HG03159 (cell line): ENCODE measurements around the gene GPR146.

ENCODE experiments used
- ATAC-seq: cut with Tn5 transposase; IDR thresholded peaks from one replicate; pipeline ENCODE4 v1.9.1; 2021; ENCODE audit warnings: mild to moderate bottlenecking, moderate library complexity; ENCODE audit not compliant: unreplicated experiment

The GPR146 gene

DNA sequence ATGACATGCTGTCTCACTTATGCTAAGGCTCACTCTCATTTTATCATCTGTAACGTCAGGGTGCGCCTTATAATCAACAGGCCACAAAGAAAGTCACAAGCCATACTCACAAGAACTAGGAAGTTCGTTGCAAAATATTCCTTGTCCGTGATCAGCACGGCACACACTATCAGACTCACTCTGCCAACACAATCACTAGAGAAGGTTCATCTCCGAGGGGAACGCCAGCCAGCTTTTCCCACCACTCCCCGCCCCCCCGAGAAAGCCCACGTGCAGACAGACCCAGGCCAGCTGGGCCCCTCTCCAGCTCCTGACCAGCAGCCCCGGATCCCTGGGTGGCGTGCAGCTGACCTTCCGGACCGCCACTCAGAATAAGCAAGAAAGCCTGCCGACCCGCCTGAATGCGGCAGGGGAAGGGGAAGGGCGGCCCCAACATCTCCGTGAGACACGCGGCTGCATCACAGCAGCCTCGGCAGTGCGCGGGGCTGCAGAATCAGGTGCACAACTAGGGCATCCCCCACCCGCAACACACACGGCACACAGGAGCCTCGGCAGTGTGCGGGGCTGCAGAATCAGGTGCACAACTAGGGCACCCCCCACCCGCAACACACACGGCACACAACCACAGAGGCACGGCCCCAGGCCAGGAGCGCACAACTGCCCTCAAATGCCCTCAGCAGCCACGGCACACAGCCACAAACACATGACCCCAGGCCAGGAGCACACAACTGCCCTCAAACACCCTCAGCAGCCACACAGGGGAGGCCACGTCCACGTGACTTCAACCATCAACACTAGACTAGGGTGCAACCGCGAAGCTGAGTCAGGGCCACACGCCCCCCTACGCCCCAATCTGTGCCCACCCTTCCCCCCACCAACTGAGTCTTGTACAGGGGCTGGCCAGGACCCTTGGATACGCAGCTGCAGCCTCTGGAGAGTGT is 2.5 kb upstream of the GPR146 start:
- ATAC-seq = no peak

DNA sequence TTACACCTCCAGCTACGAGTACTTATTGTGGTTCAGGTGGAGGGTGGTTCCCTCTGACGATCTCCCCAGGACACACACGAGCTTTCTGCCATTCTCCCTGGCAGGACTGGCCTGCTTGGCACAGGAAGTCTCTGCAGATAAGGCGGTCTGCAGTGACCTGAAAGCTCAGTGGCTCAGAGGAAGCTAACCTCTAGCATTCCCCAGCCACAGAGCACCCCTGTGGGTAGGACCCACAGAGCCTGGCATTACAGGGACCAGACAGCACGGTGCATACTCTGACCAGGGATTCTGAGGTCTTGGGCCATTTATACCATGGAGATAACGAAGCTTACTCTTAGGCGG is 1.9 kb upstream of the GPR146 start:
- no peak for ATAC-seq

DNA sequence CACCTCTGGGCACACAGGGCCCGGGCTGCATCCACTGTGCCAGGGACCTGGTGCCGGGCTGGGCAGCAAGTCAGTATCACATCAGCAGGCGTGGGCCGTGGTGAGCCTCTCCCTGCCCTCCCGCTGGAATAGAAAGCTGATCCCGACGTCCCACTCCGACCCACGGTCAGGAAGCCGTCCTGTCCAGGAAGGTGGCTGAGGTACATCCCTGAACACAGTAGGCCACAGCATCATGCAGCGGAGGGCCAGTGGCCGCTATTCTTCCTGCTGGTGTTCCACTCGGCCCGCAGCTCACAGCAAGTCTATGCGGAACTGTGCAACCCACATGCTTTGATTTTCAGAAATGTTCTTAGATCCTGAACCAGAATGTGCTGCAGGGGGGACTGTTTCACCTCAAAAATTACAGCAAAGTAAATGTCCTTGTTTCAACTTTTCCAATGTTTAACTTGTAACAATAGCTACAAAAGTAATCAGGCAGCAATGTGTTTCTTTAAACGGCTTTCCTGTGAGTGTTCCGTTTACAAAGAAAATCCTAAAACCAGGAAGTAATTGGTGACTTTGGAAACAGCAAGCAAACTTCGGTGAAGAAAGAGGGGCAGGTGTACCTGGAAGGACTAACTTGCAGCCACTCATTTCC is 676 bp upstream of the GPR146 start:
- ATAC-seq = no peak

DNA sequence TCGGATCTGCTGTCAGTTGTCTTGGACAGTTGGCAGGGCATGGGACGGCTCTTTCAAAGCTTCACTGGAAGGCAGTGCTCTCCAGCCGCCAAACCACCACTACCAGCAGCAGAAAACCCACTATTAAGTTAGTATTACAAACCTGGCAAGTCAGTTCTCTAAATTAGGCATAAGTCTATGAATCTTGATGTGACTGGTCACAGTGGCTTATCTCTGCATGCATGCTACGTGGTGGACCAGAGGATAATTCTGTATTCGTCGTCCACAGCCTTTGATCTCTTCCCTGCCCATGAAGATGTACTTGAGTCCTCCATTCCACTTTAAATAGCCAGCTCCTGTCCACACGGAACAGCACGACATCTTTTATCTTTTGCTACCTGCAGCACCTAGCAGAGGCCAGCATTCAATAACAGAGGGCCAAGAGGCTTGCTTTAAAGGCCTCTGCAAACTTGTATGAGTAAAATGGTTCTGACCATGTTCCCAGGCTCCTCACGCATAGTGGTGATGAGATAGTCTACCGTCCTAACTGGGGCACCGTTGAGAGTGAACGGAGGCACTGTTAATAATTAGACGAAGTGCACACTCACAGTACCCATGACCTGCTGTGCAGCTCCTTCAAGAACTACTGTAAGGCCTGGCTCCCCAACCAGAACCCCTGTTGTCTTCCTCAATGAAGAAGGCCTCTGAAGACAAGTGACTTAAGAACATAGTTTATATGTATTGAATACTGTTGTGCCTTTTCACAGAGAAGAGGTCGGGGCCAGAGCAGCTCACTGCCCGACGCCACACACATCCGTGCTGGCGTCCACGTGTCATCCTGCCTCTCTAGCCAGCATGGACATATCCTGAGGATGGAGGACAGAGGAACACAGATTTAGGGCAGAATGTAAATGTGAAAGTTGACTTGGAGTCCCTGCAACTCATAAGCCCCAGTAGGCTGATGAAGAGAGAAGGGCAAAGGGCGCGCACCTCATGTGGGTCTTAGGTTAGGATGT is 1.0 kb downstream of the GPR146 start:
- no peak for ATAC-seq

DNA sequence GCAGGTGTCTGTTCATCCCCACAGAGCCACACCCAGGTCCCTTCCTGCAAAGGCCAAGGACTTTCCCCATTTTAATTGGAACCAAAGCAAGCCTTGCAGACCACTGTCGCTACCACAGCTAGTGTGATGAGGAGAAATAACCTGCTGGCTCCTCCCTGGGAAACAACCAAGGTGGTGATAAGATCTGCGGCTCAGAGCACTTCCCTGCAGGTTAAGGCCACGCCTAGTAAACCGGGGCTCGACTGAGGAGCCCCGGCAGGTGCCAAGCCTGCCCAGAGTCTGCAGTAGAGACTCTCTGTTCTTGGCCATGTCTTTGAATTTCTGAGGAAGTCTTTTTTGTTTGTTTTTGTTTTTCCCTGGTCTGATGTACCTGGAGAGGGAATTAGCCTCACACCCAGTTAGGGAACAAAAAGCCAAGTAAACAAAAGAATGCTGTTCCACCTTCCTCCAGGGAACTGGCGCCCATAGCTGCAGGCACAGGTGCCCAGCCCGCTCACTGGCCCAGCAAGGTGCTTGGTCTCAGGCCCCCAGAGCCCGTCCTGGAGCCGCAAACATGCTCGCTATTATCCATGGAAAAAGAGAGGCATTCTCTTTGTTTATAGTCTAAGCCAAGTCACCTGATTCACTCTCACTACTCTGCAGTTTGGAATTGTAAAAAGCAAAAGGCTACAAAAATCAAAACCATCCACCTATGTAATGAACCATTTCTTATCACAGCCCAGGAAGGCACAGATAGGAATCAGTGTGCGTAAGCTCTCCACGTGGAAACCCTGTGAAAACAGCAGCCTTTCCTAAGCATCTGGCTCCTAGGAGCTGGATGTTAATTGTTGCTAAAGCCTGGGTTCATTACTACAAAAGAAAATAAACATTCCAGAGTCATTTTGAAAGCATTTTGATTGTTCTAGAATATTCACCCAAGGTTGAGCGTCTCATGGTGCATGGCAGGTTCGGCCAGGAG is 2.7 kb downstream of the GPR146 start:
- ATAC-seq = no peak

DNA sequence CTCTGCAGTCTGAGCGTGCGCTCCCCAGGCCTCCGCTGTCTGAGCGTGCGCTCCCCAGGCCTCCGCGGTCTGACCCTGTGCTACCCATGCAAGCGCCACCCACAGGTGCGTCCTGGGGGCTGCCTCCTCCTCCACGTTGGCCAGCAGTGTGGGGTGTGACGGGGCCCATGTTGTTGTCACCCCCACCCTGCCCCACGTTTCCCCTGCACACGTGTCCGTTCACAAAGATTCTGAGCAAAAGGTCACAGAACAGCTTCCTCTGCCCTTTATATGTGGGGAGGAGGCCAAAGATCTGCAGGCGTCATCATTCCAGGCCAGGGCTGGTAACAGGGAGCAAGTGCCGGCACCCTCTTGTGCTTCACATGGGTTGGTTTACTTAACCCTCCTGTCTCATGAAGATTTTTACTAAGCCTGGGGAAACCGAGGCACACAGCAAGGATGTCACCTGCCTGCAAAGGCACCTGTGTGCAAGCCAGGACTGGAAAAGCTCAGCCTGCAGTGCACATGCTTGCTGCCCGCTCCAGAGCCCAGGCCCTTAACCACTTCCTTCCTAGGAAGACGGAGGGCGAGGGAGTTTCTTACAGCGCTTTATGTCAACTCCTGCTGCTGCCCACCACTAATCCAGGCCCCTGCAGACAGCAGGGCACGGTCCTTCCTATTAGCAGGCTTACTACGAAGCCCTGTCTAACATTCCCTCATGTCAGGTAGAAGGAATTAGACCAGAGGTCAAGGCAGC is 4.8 kb downstream of the GPR146 start:
- no peak for ATAC-seq

DNA sequence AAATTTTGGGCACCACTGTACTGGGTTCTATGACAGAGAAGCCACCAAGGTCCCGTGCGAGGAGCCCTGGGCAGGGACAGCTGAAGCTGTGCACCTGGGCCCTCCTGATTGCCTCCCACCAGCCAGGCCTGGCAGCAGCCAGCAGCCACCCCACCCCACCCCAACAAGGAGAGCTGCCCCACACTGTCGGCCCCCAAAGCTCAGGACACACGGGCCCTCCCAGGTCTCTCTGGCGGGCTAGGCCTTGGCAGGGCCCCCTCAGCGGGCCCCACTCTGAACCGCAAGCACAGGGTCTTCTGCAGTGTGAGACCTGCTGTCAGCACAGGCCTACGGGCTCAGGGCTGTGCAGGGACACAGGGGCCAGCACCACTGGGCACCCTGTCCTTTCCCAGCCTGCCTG is 5.5 kb downstream of the GPR146 start:
- ATAC-seq = no peak

DNA sequence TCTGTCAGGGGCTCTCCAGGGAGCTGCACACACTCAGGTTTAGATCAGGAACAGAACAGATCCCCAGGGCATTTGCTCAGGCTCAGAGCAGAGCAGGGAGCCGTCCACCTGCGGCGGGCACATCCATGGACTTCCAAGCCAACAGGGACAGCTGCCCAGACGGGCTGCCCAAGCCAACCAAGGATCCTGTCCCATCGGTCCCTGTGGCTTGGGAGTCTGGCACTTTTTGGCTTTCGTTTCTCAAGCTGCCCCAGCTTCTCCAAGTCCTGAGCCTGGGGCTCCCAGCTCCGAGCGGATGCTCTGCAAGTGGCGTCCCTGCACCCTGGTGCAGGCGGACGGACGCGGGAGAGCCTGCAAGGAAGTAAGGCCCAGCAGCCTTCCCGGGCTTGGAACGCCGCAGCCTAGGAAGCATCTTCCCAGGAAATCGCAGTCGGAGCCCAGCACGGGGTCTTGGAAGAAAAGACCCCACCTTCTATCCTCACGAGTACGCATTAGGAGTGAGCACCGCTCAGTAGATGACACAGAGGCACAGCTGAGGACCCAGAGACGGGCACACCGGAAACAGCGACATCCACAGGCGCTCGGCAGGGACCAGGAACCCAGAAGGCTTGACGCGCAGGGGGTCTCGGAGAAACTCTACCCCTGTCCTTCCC is 6.0 kb downstream of the GPR146 start:
- ATAC-seq = no peak

DNA sequence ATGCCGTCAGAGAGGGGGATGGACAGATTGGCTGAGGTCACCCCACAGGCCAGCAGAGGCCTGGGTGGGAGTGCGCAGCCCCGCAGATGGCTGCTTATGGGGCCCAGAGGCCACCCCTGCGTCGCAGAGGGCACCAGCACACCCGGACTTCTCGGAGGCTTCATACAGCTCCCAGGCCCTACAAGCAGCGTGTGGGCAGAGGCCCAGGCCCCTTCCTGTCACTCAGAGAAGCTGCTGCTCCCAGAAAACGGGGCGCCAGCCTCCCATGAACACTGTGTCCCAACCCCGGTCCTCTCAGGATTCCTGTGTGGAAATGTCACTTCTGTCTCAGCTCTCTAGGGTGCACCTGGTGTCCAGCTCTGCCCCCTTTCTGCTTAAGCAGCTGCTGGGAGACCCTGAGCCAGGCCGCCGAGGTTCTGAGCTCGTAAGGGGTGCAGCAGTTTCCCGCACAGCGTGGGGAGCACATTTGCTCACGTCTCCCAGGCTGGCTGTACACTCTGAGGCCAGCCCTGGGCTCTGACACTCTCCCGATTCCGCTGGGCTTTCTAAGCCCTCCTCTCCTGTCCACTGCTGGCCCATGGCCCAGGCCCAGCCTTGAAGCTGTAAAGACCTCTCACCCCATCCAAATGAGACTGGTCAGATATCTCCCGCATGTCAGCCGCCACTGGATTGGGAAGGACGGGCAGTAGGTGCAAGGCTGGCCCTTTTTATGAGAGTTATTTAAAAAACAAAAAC is 6.8 kb downstream of the GPR146 start:
- no peak for ATAC-seq

DNA sequence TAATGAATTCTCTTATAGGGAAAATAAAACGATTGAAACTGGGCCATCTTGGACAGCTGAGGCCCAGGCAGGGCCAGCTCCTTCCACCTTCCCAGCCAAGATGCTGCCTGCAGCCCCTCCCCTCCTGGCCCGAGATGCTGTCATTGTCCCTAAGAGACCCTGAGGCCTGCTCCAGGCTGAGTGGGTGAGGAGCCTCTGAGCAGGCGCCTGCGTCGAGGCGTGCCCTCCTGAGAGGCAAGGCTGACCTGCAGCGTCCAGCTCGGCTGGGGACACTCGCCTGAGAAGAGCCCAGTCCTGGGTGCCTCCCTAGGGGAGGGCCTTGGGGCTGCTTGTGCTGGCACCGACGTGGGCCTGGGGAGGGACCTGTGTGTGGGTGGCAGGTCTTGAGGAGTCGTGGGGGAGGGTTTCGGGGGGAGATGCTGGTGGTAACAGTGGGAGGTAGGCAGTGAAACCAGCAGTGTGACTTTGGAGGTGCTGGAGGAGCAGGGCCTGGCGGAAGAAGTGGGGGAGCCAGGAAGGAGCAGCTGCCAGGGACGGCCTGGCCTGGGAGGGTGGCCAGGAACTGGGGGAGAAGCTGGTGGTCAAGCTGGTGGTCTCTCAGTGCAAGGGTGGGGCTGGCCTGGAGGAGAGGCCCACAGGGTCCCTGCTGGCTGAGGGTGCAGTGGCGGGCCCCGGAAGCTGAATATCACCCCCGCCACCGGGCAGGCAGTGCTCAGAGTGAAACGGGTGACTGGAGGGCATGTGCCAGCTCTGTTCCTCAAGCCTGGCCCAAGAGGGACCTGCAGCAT is 7.9 kb downstream of the GPR146 start:
- ATAC-seq = no peak

DNA sequence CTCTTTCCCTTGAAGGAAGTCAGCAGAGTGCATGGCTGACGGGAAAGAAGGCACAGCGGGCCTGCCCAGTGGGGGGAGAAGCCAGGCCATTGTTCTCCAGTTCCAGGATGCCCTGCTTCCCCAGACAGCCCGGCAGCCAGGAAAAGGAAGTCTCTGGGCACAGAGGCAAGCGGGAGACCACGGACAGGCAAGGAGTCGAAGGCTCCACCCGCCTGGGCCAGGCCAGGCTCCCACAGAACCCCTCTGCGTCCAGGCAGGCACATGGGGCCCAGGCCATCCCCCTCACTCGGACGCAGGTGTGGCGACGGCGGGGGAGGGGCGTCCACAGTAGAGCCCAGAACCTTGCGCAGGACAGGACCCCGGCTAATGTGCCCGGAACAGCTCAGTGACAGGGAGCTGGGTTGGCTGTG is 8.7 kb downstream of the GPR146 start:
- ATAC-seq = no peak

DNA sequence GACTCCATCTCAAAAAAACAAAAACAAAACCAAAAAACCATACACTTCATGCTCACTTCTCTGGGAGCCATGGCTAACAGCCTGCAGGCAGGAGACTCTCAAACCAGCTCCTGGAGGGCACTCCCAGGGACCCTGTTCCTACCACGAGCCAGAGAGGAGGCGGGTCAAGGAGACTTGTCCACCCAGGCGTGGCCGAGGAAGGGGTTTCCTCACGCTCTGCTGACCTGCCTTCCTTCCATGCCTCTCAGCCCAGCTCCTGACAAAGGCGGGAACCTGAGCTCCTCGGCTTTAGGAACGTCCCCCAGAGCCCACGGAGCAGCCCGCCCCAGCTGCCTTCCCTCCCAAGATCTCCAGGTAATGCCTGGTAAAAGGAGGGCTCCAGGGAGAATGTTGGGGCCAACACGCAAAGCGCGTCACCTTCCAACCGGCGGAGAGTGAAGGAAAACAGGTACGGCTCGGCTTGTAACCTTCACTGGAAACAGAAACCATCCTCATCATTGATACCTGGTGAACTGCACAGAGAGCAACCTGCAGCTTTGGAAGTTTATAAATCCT is 9.5 kb downstream of the GPR146 start:
- no peak for ATAC-seq

DNA sequence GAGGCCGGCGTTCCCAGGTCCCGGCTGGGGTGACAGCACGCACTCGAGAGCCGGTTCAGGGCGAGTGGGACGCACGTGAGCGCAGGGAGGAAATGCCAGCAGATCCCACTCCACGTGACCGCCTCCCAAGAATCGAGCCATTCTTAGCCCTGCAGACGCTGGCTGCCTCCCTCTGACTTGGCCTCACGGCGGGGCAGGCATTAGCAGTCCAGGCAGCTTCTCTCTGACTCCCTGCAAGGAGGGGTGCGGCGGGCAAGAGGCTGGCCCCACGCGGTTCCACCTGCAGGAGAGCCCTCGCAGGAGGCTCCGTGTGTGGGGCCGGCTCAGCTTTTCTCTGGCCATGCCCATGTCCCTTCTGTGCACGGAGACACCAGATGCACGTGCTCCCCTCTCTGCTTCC is 10.1 kb downstream of the GPR146 start:
- no peak for ATAC-seq

DNA sequence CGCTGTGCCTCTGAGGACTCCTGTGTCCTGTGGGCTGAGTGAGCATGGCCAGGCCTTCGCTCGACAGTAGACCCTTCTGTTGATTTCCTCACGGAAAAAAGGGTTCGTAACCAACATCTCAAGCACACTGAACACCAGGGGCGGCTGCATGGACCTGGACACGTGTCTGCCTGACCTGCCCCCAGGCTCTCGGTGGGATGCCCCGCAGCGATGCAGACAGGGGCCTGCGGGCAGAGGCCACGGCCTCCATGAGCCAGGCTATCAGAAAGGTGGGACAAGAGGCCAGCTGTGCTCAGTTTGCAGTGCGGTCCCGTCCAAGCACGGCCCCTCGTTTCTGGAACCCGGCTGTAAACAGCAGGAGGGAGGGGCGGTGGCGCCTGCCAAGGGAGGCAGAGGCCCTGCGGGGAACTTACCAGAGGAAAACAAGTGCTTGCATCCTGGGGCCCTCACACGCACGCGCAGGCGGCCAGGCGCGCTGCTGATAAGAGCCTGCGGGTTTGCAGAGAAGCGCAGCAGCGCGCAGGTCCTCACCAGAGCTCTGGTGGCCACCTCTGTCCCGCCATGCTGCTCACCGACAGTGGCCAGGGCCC is 10.6 kb downstream of the GPR146 start:
- no peak for ATAC-seq

DNA sequence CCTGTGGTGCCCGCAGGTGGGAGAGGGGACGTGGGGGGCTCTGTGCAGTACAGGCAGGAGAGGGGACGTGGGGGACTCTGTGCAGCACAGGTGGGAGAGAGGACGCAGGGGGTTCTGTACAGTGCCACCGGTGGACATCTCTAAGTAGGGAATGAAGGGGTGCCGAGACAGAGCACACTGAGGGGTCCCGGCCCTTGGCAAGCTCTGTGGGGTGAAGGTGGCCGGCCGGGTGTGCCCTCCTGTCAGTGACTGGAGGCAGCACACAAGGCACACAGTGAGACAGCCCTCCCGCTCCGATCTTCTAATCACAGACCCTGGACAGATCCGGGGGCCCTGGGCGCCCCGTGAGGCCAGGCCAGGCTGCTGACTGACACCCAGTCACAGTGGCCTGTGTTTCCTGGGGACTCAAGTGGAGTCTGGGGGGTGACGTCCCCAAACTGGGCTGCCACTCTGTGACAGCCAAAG is 11.2 kb downstream of the GPR146 start:
- no peak for ATAC-seq

DNA sequence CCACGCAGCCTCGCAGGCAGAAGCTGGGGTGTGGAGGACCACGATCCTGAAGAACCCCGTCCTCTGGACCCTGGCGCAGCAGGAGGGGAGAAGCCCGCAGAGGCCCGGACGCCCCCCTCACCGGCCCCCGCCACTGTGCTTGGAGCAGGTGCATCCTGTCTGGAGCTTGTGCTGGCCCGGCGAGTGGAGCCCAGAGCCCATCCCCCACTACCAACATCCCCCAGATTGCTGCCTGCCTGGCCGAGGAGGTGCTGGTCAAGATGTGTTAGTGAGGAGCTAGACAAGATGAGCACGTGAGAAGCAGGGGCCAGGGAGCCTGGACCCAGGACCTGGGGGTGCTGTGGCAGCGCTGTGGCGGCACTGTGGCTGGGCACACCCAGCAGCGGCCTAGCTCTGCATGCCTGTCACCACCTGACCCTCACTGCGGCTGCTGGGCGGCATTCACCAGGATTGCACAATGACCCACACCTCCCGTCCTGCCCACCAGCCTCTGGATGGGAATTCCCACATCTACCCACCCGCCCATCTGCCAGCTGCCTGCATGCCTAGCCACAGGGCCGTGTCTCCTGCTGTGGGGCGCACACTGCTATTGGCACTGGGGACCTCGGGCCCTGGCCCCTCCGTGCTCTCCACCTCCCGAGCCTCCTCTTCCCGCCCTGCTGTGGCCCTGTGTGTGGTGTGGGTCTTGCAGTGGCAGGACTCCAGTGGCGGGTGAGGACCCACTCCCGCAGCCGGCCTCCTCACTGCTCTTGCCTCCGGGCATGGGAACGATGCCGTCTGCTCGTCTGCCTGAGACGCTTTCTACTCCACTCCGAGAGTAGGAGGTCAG is 11.8 kb downstream of the GPR146 start:
- no peak for ATAC-seq
